ENCODE results near the gene TYK2. TPM values are rescaled to one million over a fixed set of nuclear protein-coding genes. Genes with fewer than 3 reads are reported as not detected.
"Not testable (repeated sequence)": the region's sequence is repeated elsewhere in the genome, so short reads cannot be mapped to it uniquely, and the experiment has no call there.

Gene TYK2
- total RNA-seq, 1 experiment from 2014 or later, result 124 TPM

DNA sequence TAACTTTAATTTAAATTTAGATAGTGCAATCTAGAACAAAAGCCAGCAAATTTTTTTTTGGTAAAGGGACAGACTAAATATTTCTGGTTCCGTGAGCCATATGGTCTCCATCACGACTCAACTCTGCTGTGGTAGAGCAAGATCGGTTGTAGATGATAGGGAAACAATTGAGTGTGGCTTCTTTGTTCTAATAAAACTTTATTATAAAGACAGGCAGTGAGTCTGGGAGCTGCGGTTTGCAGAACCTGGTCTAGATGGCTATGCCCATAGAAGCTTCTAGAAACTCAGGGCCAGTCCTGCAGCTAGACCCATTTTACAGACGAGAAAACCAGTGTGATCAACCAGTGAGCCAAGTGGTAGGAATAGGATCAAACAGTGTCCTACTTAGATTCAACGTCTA, 11.7 kb upstream of the TYK2 start:
- H3K4me3 ChIP-seq, result no peak overlapping the region
- H3K9me3 ChIP-seq, result no peaks in the 10 kb centered on the region
- no peaks in the 10 kb centered on the region for H3K27me3 ChIP-seq
- peaks cover 74% of the 10 kb centered on the region for H3K36me3 ChIP-seq
- DNase-seq, result no peak

DNA sequence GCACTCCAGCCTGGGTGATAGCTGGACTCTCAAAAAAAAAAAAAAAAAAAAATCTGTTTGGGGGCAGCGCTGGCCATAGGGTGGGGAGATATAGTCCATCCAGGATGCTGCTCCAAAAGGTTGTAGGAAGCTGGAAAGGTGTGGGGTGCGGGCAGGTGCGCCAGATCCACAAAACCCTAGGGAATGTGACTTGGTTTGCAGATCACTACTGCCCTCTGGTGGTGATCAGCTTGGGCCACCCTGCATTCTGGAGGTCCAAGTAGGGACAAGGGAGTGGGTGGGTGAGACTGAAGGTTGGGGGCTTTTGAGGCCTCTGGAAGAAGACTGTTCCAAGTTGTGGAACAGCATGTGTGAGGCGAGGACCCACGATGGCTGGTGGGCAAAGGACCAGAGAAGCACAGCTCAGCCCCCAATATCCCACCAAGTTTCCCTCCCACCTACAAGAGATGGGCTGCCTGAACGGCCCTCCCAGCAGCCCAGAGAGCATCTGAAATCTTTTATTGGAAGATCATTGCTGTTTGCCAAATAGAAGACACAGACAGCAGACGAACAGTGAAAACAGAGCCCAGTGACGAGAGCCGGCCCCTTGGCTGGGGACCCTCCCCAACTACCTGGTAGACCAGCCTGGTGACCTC, 10.4 kb upstream of the TYK2 start:
- DNase-seq, result peak; percentile 64
- H3K9me3 ChIP-seq, result no peaks in the 10 kb centered on the region
- no peak overlapping the region for H3K4me3 ChIP-seq
- H3K27me3 ChIP-seq, result no peaks in the 10 kb centered on the region
- peaks cover 60% of the 10 kb centered on the region for H3K36me3 ChIP-seq

DNA sequence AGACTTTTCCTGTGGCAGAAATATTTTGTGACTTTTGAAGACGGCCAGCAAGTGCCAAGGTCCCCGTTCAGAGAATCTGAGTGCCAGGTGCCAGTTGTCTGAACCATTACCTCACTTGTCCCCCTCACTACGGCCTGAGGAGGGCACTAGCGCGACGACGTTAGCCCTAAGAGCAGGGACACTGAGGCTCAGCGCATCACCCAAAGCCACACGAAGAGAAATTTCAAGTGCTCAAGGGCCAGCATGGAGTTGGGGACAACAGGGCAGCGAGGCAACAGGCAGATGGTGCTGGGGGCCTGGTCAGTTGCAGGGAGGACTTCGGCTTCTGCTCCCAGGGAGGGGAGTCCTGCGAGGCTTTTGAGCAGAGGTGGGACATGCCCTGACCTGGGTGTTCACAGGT, 9.5 kb upstream of the TYK2 start:
- no peak overlapping the region for H3K4me3 ChIP-seq
- H3K27me3 ChIP-seq, result no peaks in the 10 kb centered on the region
- H3K36me3 ChIP-seq, result peaks cover 54% of the 10 kb centered on the region
- DNase-seq, result no peak
- H3K9me3 ChIP-seq, result no peaks in the 10 kb centered on the region

- Histone ChIP-seq H3K4me3 (no peak overlapping the region), H3K9me3 (no peaks in the 10 kb centered on the region), H3K27me3 (no peaks in the 10 kb centered on the region), H3K36me3 (peaks cover 45% of the 10 kb centered on the region)
- DNase-seq, result peak; percentile 69
Measured at GRCh38 chr19:10388957-10389356, 8.6 kb upstream of the TYK2 start.

DNA sequence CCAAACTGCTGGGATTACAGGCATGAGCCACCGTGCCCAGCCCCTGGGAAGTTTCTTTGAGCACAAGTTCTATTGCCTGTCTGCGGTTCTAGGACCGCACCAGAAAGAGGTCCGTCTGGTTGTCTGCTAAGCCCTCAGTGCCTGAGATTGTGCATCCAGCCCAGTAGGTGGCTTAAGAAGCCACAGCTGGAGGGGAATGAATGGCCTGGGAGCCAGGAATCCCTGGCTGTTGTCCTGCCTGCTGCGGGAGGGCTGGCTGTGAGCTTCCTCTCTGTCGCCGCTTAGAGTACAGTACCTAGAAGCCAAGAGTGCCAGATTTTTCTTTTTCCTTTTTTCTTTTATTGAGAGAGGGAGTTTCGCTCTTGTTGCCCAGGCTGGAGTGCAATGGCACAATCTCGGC, 4.2 kb upstream of the TYK2 start:
- DNase-seq, result no peak
- H3K36me3 ChIP-seq, result peaks cover 4% of the 10 kb centered on the region; the same call in 1 of the 2 replicates
- no peaks in the 10 kb centered on the region for H3K9me3 ChIP-seq
- no peak overlapping the region for H3K4me3 ChIP-seq
- H3K27me3 ChIP-seq, result no peaks in the 10 kb centered on the region

GRCh38 chr19:10383223-10383499, 2.8 kb upstream of the TYK2 start:
- H3K36me3 ChIP-seq, result peaks cover 11% of the 10 kb centered on the region
- not testable (repeated sequence) for H3K9me3 ChIP-seq, DNase-seq, H3K27me3 ChIP-seq, H3K4me3 ChIP-seq

DNA sequence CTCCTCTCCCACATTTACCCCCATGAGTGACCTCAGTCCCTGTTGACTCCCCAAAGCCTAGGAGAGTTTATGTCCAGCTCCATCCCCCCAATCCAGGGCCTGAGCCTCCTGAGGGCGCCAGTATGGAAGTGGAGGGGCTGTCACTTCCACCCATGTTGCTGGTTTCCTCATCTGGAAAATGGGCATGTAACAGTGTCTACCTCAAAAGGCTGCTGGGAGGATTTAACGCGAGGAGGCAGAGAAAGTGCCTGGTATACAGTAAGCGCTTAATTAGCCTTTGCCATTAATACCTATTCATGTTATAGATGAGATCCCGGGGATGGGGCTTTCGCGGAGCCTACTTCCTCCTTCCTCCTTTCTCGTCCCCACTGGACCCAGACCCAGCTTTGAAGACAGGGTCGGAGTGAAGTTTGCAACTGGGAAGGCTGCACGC, 476 bp downstream of the TYK2 start:
- no peak for DNase-seq
- H3K27me3 ChIP-seq, result no peaks in the 10 kb centered on the region
- H3K9me3 ChIP-seq, result no peaks in the 10 kb centered on the region
- peaks cover 25% of the 10 kb centered on the region for H3K36me3 ChIP-seq
- H3K4me3 ChIP-seq, result peak overlapping the region; percentile 96

DNA sequence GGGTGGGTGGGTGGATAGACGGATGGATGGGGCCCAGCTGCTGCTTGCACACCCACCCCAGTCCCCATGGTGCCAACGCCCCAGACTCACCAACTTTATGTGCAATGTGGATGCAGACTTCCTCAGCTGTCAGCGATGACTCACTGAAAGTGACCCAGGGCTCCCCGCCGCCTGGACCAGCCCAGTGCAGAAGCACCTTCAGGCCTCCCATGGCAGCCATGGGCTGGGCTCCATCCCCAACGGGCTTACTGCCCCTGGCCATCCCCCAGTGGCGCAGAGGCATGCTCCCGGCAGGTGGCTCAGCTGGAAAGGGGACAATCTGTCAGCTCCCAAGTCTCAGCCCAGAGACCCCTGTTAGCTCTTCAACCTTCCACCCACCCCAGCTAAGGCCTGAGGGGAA, 2.2 kb downstream of the TYK2 start:
- no peaks in the 10 kb centered on the region for H3K9me3 ChIP-seq
- peaks cover 36% of the 10 kb centered on the region for H3K36me3 ChIP-seq
- no peak overlapping the region for H3K4me3 ChIP-seq
- H3K27me3 ChIP-seq, result no peaks in the 10 kb centered on the region
- DNase-seq, result no peak

- not testable (repeated sequence) for H3K27me3 ChIP-seq, H3K4me3 ChIP-seq, H3K9me3 ChIP-seq, DNase-seq
- peaks cover 43% of the 10 kb centered on the region for H3K36me3 ChIP-seq
Measured at GRCh38 chr19:10377140-10377640, 3.2 kb downstream of the TYK2 start.

DNA sequence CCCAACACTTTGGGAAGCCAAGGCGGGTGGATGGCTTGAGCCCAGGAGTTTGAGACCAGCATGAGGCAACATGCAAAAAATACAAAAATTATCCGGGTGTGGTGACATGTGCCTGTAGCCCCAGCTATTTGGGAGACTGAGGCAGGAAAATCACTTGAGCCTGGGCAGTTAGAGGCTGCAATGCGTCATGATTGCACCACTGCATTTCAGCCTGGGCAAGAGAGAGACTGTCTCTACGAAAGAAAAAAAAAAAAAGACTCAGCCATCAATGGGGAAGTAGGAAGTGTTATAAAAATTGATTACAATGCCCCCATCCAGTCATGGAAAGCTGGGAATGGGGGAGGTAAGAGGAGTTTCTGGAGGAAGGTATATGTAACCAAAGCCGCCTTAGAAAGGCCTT, 5.4 kb downstream of the TYK2 start:
- Histone ChIP-seq H3K27me3 (no peaks in the 10 kb centered on the region), H3K36me3 (peaks cover 54% of the 10 kb centered on the region), H3K9me3 (no peaks in the 10 kb centered on the region), H3K4me3 (no peak overlapping the region)
- no peak for DNase-seq

DNA sequence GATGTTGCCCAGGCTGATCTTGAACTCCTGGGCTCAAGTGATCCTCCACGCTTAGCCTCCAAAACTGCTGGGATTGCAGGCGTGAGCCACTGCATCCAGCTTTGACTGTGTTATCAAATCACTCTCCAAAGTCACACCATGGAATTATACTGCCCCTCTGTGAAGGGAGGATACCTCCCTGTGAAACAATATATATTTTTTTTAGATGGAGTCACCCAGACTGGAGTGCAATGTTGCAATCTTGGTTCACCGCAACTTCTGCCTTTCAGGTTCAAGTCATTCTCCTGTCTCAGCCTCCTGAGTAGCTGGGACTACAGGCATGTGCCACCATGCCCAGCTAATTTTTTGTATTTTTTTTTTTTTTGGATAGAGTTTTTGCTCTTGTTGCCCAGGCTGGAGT, 7.7 kb downstream of the TYK2 start:
- Histone ChIP-seq H3K27me3 (no peaks in the 10 kb centered on the region), H3K4me3 (no peak overlapping the region), H3K9me3 (no peaks in the 10 kb centered on the region), H3K36me3 (peaks cover 65% of the 10 kb centered on the region)
- no peak for DNase-seq

- no peaks in the 10 kb centered on the region for H3K27me3 ChIP-seq
- DNase-seq, result no peak
- peaks cover 81% of the 10 kb centered on the region for H3K36me3 ChIP-seq
- no peaks in the 10 kb centered on the region for H3K9me3 ChIP-seq
- H3K4me3 ChIP-seq, result no peak overlapping the region
Measured at GRCh38 chr19:10368101-10368803, 12.1 kb downstream of the TYK2 start.

DNA sequence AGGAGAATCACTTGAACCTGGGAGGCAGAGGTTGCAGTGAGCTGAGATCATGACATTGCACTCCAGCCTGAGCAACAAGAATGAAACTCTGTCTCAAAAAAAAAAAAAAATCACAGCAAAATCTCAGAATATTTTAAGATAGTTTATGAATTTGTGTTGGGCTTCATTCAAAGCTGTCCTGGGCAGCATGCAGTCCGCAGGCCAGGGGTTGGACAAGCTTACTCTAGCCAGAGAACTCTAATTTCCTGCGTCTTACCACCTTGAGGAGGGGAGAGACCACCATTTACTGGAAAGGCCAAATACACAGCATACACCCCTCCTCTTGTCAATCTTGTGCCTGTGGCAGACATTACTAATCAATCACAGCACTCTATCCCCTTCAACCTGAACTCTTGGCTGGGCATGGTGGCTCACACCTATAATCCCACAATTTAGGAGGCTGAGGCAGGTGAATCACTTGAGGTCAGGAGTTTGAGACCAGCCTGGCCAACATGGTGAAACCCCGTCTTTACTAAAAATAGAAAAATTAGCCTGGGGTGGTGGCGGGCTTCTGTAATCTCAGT, 13.3 kb downstream of the TYK2 start:
- not testable (repeated sequence) for DNase-seq, H3K9me3 ChIP-seq, H3K27me3 ChIP-seq, H3K4me3 ChIP-seq
- H3K36me3 ChIP-seq, result peaks cover 82% of the 10 kb centered on the region

- H3K36me3 ChIP-seq, result peaks cover 87% of the 10 kb centered on the region
- DNase-seq, result no peak
- H3K27me3 ChIP-seq, result no peaks in the 10 kb centered on the region
Measured at GRCh38 chr19:10365518-10365917, 14.9 kb downstream of the TYK2 start.

GRCh38 chr19:10364644-10365043, 15.7 kb downstream of the TYK2 start:
- peaks cover 82% of the 10 kb centered on the region for H3K36me3 ChIP-seq

More at GRCh38 chr19:10365518-10365917, 14.9 kb downstream of the TYK2 start:
- Histone ChIP-seq H3K9me3 (no peaks in the 10 kb centered on the region), H3K4me3 (no peak overlapping the region)

GRCh38 chr19:10363789-10364281, 16.5 kb downstream of the TYK2 start:
- Histone ChIP-seq H3K4me3 (no peak overlapping the region), H3K36me3 (peaks cover 84% of the 10 kb centered on the region), H3K27me3 (no peaks in the 10 kb centered on the region), H3K9me3 (no peaks in the 10 kb centered on the region)
- no peak for DNase-seq

More at GRCh38 chr19:10364644-10365043, 15.7 kb downstream of the TYK2 start:
- H3K4me3 ChIP-seq, result no peak overlapping the region
- no peak for DNase-seq
- H3K27me3 ChIP-seq, result no peaks in the 10 kb centered on the region
- H3K9me3 ChIP-seq, result no peaks in the 10 kb centered on the region

GRCh38 chr19:10362259-10362658, 18.1 kb downstream of the TYK2 start:
- Histone ChIP-seq H3K27me3 (no peaks in the 10 kb centered on the region), H3K9me3 (no peaks in the 10 kb centered on the region), H3K36me3 (peaks cover 79% of the 10 kb centered on the region), H3K4me3 (no peak overlapping the region)
- DNase-seq, result no peak
